Loucy (cell line): ENCODE results near the gene ZNF83.

Source experiments
- CTCF ChIP-seq: fragments of 200-600 bp; sonication (generic); conservative IDR thresholded peaks from 2 replicates; pipeline ENCODE4 v1.5.1; 2014; ENCODE audit warnings: mild to moderate bottlenecking, antibody characterized with exemption, low read length
- EZH2phosphoT487 ChIP-seq: fragments of 200-600 bp; IDR thresholded peaks from 2 replicates; pipeline ENCODE4 v1.6.1; 2018; ENCODE audit warnings: antibody characterized with exemption, mild to moderate bottlenecking, moderate library complexity, borderline replicate concordance

- TF ChIP-seq CTCF: no peak
- no peak for TF ChIP-seq EZH2phosphoT487
These were observed 67.9 kb downstream of the ZNF83 start, which contains the start of gene ZNF701 for GRCh38 chr19:52570000-52570861.
